ENCODE measurements around the gene TIGD7.
A peak's percentile ranks its signal among the peaks of the same experiment; 100 is the strongest.

TIGD7 gene

GRCh38 chr16:3328104-3328503 lies 22.9 kb upstream of the TIGD7 start:
- TF ChIP-seq CTCF (IDR thresholded peaks at IDR 0.05; ENCODE audit: low read length, missing control alignments), result no peak
- H3K4me3 ChIP-seq (replicated peaks; ENCODE audit: low read depth, low read length), result no peak overlapping the region
- DNase-seq (ENCODE audit: low read depth), result no peak

- no peak for TF ChIP-seq CTCF (IDR thresholded peaks at IDR 0.05; ENCODE audit: low read length, missing control alignments)
- DNase-seq (ENCODE audit: low read depth), result no peak
- H3K4me3 ChIP-seq (replicated peaks; ENCODE audit: low read depth, low read length), result no peak overlapping the region
Observed at GRCh38 chr16:3327514-3327913, 22.3 kb upstream of the TIGD7 start.

- TF ChIP-seq CTCF (IDR thresholded peaks at IDR 0.05; ENCODE audit: low read length, missing control alignments), result no peak
- no peak for DNase-seq (ENCODE audit: low read depth)
- H3K4me3 ChIP-seq (replicated peaks; ENCODE audit: low read depth, low read length), result no peak overlapping the region
Observed at GRCh38 chr16:3321816-3322215, 16.6 kb upstream of the TIGD7 start.

- TF ChIP-seq CTCF (IDR thresholded peaks at IDR 0.05; ENCODE audit: low read length, missing control alignments), result no peak
- peak; percentile 35 for DNase-seq (ENCODE audit: low read depth)
- no peak overlapping the region for H3K4me3 ChIP-seq (replicated peaks; ENCODE audit: low read depth, low read length)
Observed at GRCh38 chr16:3317315-3317999, 12.2 kb upstream of the TIGD7 start.

GRCh38 chr16:3311496-3311895 lies 6.3 kb upstream of the TIGD7 start:
- TF ChIP-seq CTCF (IDR thresholded peaks at IDR 0.05; ENCODE audit: low read length, missing control alignments), result no peak
- no peak overlapping the region for H3K4me3 ChIP-seq (replicated peaks; ENCODE audit: low read depth, low read length)
- no peak for DNase-seq (ENCODE audit: low read depth)

GRCh38 chr16:3306078-3306477 lies 848 bp upstream of the TIGD7 start:
- peak overlapping the region; percentile 79 for H3K4me3 ChIP-seq (replicated peaks; ENCODE audit: low read depth, low read length)
- no peak for TF ChIP-seq CTCF (IDR thresholded peaks at IDR 0.05; ENCODE audit: low read length, missing control alignments)
- DNase-seq (ENCODE audit: low read depth), result no peak

GRCh38 chr16:3304370-3304769 lies 860 bp downstream of the TIGD7 start:
- DNase-seq (ENCODE audit: low read depth), result peak; percentile 37
- no peak for TF ChIP-seq CTCF (IDR thresholded peaks at IDR 0.05; ENCODE audit: low read length, missing control alignments)
- peak overlapping the region; percentile 79 for H3K4me3 ChIP-seq (replicated peaks; ENCODE audit: low read depth, low read length)

Data from fibroblast of pulmonary artery (primary cell).